Ishikawa (cell line): ENCODE data around the gene CABP7.

Experiments used
- CEBPB ChIP-seq: IDR thresholded peaks from 2 replicates; pipeline ENCODE4 v1.6.1; 2012
- CREB1 ChIP-seq: IDR thresholded peaks from 2 replicates; pipeline ENCODE4 v1.6.1; 2012; ENCODE audit warnings: low read depth
- EGR1 ChIP-seq: IDR thresholded peaks from 2 replicates; pipeline ENCODE4 v1.6.1; 2012
- EP300 ChIP-seq: IDR thresholded peaks from 2 replicates; pipeline ENCODE4 v1.6.1; 2012; ENCODE audit warnings: borderline replicate concordance
- FOXM1 ChIP-seq: IDR thresholded peaks from 2 replicates; pipeline ENCODE4 v1.6.1; 2012; ENCODE audit warnings: low read depth, borderline replicate concordance
- MAX ChIP-seq: IDR thresholded peaks from 2 replicates; pipeline ENCODE4 v1.6.1; 2012
- NFIC ChIP-seq: IDR thresholded peaks from 2 replicates; pipeline ENCODE4 v1.6.1; 2012
- RAD21 ChIP-seq: IDR thresholded peaks from 2 replicates; pipeline ENCODE4 v1.6.1; 2012; ENCODE audit warnings: low read depth
- TAF1 ChIP-seq: IDR thresholded peaks from 2 replicates; pipeline ENCODE4 v1.6.1; 2012; ENCODE audit warnings: low read depth, mild to moderate bottlenecking
- TCF12 ChIP-seq: IDR thresholded peaks from 2 replicates; pipeline ENCODE4 v1.6.1; 2012; ENCODE audit warnings: low read depth
- TEAD4 ChIP-seq: IDR thresholded peaks from 2 replicates; pipeline ENCODE4 v1.6.1; 2012
- YY1 ChIP-seq: IDR thresholded peaks from 2 replicates; pipeline ENCODE4 v1.6.1; 2012; ENCODE audit warnings: low read depth
- ZBTB7A ChIP-seq: IDR thresholded peaks from 2 replicates; pipeline ENCODE4 v1.6.1; 2012; ENCODE audit warnings: low read depth
- TF ChIP-seq, protein P1 (sequence below): IDR thresholded peaks from 2 replicates; pipeline ENCODE4 v1.6.1; 2012; ENCODE audit warnings: low read depth, mild to moderate bottlenecking
- TF ChIP-seq, protein P2 (sequence below): IDR thresholded peaks from 2 replicates; pipeline ENCODE4 v1.6.1; 2012

CABP7 gene

DNA sequence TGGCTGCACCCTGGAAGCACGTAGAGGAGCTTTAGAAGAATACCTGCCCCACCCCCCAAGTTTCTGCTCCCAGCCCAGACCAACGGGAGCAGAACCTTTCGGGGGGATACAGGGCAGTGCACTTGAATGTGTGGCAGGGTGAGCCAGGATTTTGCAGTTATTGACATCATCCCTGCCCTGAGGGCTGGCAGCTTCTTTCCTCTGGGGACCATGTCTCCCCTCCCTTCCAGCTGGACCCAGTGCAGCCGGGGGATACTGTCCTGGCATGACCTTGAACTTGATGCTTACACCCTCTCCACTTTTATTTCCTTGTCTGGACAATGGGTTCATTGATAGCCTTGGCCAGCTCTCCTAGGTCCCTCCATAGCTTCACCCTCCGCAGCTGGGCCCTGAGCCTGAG, 4.1 kb upstream of the CABP7 start:
- TF ChIP-seq ZBTB7A (no peak), RAD21 (no peak), NFIC (no peak), FOXM1 (no peak), EGR1 (no peak), TAF1 (no peak), YY1 (no peak), MAX (no peak), EP300 (no peak), CEBPB (no peak), CREB1 (no peak), TEAD4 (no peak), TCF12 (no peak)
- TF ChIP-seq, protein P1, sequence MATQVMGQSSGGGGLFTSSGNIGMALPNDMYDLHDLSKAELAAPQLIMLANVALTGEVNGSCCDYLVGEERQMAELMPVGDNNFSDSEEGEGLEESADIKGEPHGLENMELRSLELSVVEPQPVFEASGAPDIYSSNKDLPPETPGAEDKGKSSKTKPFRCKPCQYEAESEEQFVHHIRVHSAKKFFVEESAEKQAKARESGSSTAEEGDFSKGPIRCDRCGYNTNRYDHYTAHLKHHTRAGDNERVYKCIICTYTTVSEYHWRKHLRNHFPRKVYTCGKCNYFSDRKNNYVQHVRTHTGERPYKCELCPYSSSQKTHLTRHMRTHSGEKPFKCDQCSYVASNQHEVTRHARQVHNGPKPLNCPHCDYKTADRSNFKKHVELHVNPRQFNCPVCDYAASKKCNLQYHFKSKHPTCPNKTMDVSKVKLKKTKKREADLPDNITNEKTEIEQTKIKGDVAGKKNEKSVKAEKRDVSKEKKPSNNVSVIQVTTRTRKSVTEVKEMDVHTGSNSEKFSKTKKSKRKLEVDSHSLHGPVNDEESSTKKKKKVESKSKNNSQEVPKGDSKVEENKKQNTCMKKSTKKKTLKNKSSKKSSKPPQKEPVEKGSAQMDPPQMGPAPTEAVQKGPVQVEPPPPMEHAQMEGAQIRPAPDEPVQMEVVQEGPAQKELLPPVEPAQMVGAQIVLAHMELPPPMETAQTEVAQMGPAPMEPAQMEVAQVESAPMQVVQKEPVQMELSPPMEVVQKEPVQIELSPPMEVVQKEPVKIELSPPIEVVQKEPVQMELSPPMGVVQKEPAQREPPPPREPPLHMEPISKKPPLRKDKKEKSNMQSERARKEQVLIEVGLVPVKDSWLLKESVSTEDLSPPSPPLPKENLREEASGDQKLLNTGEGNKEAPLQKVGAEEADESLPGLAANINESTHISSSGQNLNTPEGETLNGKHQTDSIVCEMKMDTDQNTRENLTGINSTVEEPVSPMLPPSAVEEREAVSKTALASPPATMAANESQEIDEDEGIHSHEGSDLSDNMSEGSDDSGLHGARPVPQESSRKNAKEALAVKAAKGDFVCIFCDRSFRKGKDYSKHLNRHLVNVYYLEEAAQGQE: no peak
- TF ChIP-seq, protein P2, sequence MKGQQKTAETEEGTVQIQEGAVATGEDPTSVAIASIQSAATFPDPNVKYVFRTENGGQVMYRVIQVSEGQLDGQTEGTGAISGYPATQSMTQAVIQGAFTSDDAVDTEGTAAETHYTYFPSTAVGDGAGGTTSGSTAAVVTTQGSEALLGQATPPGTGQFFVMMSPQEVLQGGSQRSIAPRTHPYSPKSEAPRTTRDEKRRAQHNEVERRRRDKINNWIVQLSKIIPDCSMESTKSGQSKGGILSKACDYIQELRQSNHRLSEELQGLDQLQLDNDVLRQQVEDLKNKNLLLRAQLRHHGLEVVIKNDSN: no peak

DNA sequence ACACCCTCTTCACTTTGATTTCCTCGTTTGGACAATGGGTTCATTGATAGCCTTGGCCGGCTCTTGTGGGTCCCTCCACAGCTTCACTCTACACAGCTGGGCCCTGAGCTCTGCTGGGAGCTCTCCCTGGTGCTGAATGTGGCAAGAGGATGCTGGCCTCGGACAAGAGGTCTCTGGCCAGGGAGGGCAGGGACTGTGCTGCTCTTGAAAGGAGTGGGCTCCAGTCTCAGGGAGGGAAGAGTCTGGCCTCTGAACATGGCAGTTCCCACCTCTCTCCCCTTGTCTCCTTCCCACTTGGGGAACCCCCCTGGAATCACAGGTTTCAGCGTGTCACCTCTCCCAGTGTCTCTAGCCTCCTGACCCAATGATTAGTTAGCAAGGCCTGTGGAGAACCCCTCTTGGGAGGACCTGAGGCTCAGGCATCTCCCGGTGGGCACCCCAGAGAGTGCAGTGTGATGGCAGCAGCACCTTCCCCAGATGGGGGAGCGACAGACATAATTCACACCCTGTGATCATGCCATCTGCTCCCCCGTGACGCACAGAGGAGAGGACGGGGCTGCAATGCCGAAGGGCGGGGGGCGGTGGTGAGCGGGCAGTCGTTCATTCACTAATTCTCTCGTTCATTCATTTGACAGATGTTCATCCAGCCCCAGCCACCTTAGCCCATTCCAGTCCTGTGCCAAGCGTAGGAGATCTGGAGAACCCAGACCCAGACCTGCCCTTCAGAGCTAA, 2.8 kb upstream of the CABP7 start:
- TF ChIP-seq TAF1: no peak
- TF ChIP-seq, protein P1: peak; percentile 97
- peak; percentile 27; the same call in 1 of the 2 replicates for TF ChIP-seq MAX
- no peak for TF ChIP-seq TEAD4
- TF ChIP-seq EP300: no peak
- no peak for TF ChIP-seq ZBTB7A
- no peak for TF ChIP-seq YY1
- no peak for TF ChIP-seq EGR1
- no peak for TF ChIP-seq FOXM1
- TF ChIP-seq NFIC: no peak
- no peak for TF ChIP-seq CEBPB
- TF ChIP-seq TCF12: 0 out of 2 replicates have a peak, but pooled peaks have one; percentile 15
- TF ChIP-seq RAD21: peak; percentile 32
- TF ChIP-seq CREB1: no peak
- TF ChIP-seq, protein P2: no peak

DNA sequence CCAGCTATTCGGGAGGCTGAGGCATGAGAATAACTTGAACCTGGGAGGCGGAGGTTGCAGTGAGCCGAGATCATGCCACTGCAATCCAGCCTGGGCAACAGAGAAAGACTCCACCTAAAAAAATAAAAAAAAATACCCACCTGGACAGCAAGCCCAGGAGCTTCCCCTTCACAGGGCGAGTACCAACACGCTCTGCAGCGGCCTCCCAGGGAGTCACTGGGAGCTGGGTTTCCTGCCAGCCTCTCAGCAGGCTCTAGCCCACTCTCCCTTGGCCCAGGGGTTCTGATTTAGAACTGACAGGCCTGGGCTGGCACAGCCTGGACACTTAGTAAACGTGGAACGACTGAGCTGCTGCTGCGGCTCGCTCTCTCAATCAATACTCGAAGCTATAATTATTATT, 2.0 kb upstream of the CABP7 start:
- TF ChIP-seq EP300 (no peak), TAF1 (no peak), YY1 (no peak), MAX (no peak), CREB1 (no peak), TCF12 (no peak), FOXM1 (no peak)
- TF ChIP-seq, protein P1: no peak
